Activated CD8-positive, alpha-beta memory T cell treated with anti-CD3 and anti-CD28 coated beads for 48 hours (primary cell): Measurements from ENCODE around the gene RRM1.

Source experiments
- DNase-seq, 3 experiments: peaks; one replicate each; pipeline ENCODE4 v3.0.0-alpha.2; 2020; ENCODE audit warnings: low read depth in 2 of 3, low spot score in 2 of 3

Gene RRM1

GRCh38 chr11:4185561-4185960, 91.0 kb downstream of the RRM1 start:
- no peak for DNase-seq

GRCh38 chr11:4186464-4187054, 92.0 kb downstream of the RRM1 start:
- no peak for DNase-seq

GRCh38 chr11:4187055-4187988, 92.7 kb downstream of the RRM1 start:
- peak; percentile 68 to 90 (median 87) for DNase-seq
